WTC11 (cell line): ENCODE measurements around the gene EHMT1. TPM values are rescaled to one million over a fixed set of nuclear protein-coding genes. Genes with fewer than 3 reads are reported as not detected.
A peak's percentile ranks its signal among the peaks of the same experiment; 100 is the strongest.

Experiments
- ATAC-seq: fragments of 200-7000 bp; cut with Tn5 transposase; 2 replicates; pipeline ENCODE4 v1.10.0; 2021; ENCODE audit warnings: mild to moderate bottlenecking, moderate library complexity
- CTCF ChIA-PET: fragments of 300-600 bp; sonication (Branson Sonifier 250); formaldehyde crosslinking; loops from one replicate; lab custom pipeline; 2021; ENCODE audit warnings: antibody characterized with exemption; lab: Charles Lee
- POLR2A ChIA-PET: fragments of 350-600 bp; sonication (Branson Sonifier 250); formaldehyde crosslinking; loops from one replicate; lab custom pipeline; 2021; ENCODE audit warnings: antibody characterized with exemption; lab: Charles Lee
- DNase-seq: peaks from one replicate; pipeline ENCODE4 v3.0.0; 2021; ENCODE audit warnings: low spot score
- H3K27ac Mint-ChIP-seq: 2 replicates; pipeline ENCODE4 v1.8.0; 2021; ENCODE audit warnings: mixed read lengths
- H3K27me3 Mint-ChIP-seq: 2 replicates; pipeline ENCODE4 v1.8.0; 2021; ENCODE audit warnings: low read depth, mild to moderate bottlenecking, moderate library complexity, mixed read lengths
- H3K36me3 Mint-ChIP-seq: 2 replicates; pipeline ENCODE4 v1.8.0; 2021; ENCODE audit warnings: mixed read lengths
- H3K4me1 Mint-ChIP-seq: 2 replicates; pipeline ENCODE4 v1.8.0; 2022; ENCODE audit warnings: mixed read lengths
- H3K4me3 Mint-ChIP-seq: 2 replicates; pipeline ENCODE4 v1.8.0; 2021; ENCODE audit warnings: mild to moderate bottlenecking, moderate library complexity, mixed read lengths
- H3K9me3 Mint-ChIP-seq: 2 replicates; pipeline ENCODE4 v1.8.0; 2021; ENCODE audit warnings: mixed read lengths
- ATF2 ChIP-seq: sonication (generic); formaldehyde crosslinking; IDR thresholded peaks from 2 replicates; pipeline ENCODE4 v1.8.1; 2022; ENCODE audit warnings: low read depth, missing genetic modification reagents, borderline replicate concordance
- CBFB ChIP-seq: sonication (generic); formaldehyde crosslinking; IDR thresholded peaks from 2 replicates; pipeline ENCODE4 v1.8.1; 2022; ENCODE audit warnings: mild to moderate bottlenecking, low read depth, missing genetic modification reagents
- CREB1 ChIP-seq: sonication (generic); formaldehyde crosslinking; IDR thresholded peaks from 2 replicates; pipeline ENCODE4 v1.8.0; 2023; ENCODE audit warnings: mild to moderate bottlenecking, missing genetic modification reagents
- E2F4 ChIP-seq: sonication (generic); formaldehyde crosslinking; IDR thresholded peaks from 2 replicates; pipeline ENCODE4 v1.8.1; 2022; ENCODE audit warnings: low read depth, mild to moderate bottlenecking, moderate library complexity, missing genetic modification reagents, borderline replicate concordance
- ESRRA ChIP-seq: sonication (generic); formaldehyde crosslinking; IDR thresholded peaks from 2 replicates; pipeline ENCODE4 v1.8.1; 2022; ENCODE audit warnings: mild to moderate bottlenecking, missing genetic modification reagents, borderline replicate concordance
- ETV6 ChIP-seq: sonication (generic); formaldehyde crosslinking; IDR thresholded peaks from 2 replicates; pipeline ENCODE4 v1.8.1; 2022; ENCODE audit warnings: mild to moderate bottlenecking, missing genetic modification reagents
- FOXP1 ChIP-seq: sonication (generic); formaldehyde crosslinking; IDR thresholded peaks from 2 replicates; pipeline ENCODE4 v1.8.0; 2022; ENCODE audit warnings: missing genetic modification reagents, mild to moderate bottlenecking, moderate library complexity, borderline replicate concordance
- FOXP4 ChIP-seq: sonication (generic); formaldehyde crosslinking; IDR thresholded peaks from 2 replicates; pipeline ENCODE4 v1.8.0; 2022; ENCODE audit warnings: mild to moderate bottlenecking, missing genetic modification reagents
- MXD4 ChIP-seq: fragments of 250-450 bp; sonication (Bioruptor Pico); IDR thresholded peaks from 2 replicates; pipeline ENCODE4 v1.8.0; 2021; ENCODE audit warnings: mild to moderate bottlenecking, moderate library complexity, borderline replicate concordance
- NFE2L1 ChIP-seq: sonication (generic); formaldehyde crosslinking; IDR thresholded peaks from 2 replicates; pipeline ENCODE4 v1.8.1; 2023; ENCODE audit warnings: missing genetic modification reagents
- STAT6 ChIP-seq: sonication (generic); formaldehyde crosslinking; conservative IDR thresholded peaks from 2 replicates; pipeline ENCODE4 v1.8.1; 2023; ENCODE audit warnings: mild to moderate bottlenecking, low read depth, missing genetic modification reagents, moderate library complexity
- TCF7 ChIP-seq: sonication (generic); formaldehyde crosslinking; IDR thresholded peaks from 2 replicates; pipeline ENCODE4 v1.8.0; 2022; ENCODE audit warnings: mild to moderate bottlenecking, low read depth, missing genetic modification reagents, moderate library complexity
- USF2 ChIP-seq: sonication (generic); formaldehyde crosslinking; IDR thresholded peaks from 2 replicates; pipeline ENCODE4 v1.8.1; 2023; ENCODE audit warnings: mild to moderate bottlenecking, missing genetic modification reagents, moderate library complexity
- ZBTB43 ChIP-seq: sonication (generic); formaldehyde crosslinking; IDR thresholded peaks from 2 replicates; pipeline ENCODE4 v1.8.1; 2023; ENCODE audit warnings: mild to moderate bottlenecking, missing genetic modification reagents
- ZNF121 ChIP-seq: sonication (generic); formaldehyde crosslinking; IDR thresholded peaks from 2 replicates; pipeline ENCODE4 v1.8.0; 2023; ENCODE audit warnings: missing genetic modification reagents
- ZNF138 ChIP-seq: sonication (generic); formaldehyde crosslinking; conservative IDR thresholded peaks from 2 replicates; pipeline ENCODE4 v1.8.1; 2022; ENCODE audit warnings: mild to moderate bottlenecking, moderate library complexity, missing genetic modification reagents
- ZNF219 ChIP-seq: sonication (generic); formaldehyde crosslinking; IDR thresholded peaks from 2 replicates; pipeline ENCODE4 v1.8.0; 2023; ENCODE audit warnings: missing genetic modification reagents, mild to moderate bottlenecking, borderline replicate concordance
- ZNF317 ChIP-seq: sonication (generic); formaldehyde crosslinking; IDR thresholded peaks from 2 replicates; pipeline ENCODE4 v1.8.1; 2023; ENCODE audit warnings: low read depth, mild to moderate bottlenecking, moderate library complexity, missing genetic modification reagents, borderline replicate concordance
- ZNF396 ChIP-seq: fragments of 250-450 bp; sonication (Bioruptor Pico); IDR thresholded peaks from 2 replicates; pipeline ENCODE4 v1.8.0; 2021; ENCODE audit warnings: mild to moderate bottlenecking, moderate library complexity, borderline replicate concordance
- total RNA-seq: library from RNA; stranded (reverse); gene quantifications from 3 replicates; pipeline ENCODE4 v1.2.3, GENCODE V29; 2021

EHMT1 gene
- total RNA-seq, 1 experiment from 2014 or later: 170 TPM

GRCh38 chr9:137745541-137745991 lies 126.8 kb downstream of the EHMT1 start:
- Mint-ChIP-seq H3K27ac (0 out of 2 replicates have a peak overlapping the region, but pooled peaks have one; percentile 66), H3K4me1 (peaks cover 6% of the 10 kb centered on the region), H3K9me3 (no peaks in the 10 kb centered on the region), H3K27me3 (no peaks in the 10 kb centered on the region), H3K36me3 (peaks cover 33% of the 10 kb centered on the region), H3K4me3 (no peak overlapping the region)
- TF ChIP-seq NFE2L1 (CRISPR knock-in tag) (peak; percentile 77; the same call in 1 of the 2 replicates), ZNF219 (CRISPR knock-in tag) (no peak)
- CTCF ChIA-PET: interaction anchor here (0.9 to 1.8 kb wide), 3 partner anchors 27 to 73 kb away, joined by 3 to 4 read pairs (median 4); no protein-coding TSS in a partner anchor
- DNase-seq: no peak
- POLR2A ChIA-PET: no interaction called here
- ATAC-seq: peak; percentile 57

- POLR2A ChIA-PET: no interaction called here
- no peak for ATAC-seq
- Mint-ChIP-seq H3K27me3 (no peaks in the 10 kb centered on the region), H3K9me3 (no peaks in the 10 kb centered on the region), H3K27ac (no peak overlapping the region), H3K4me3 (no peak overlapping the region), H3K4me1 (peaks cover 6% of the 10 kb centered on the region), H3K36me3 (peaks cover 42% of the 10 kb centered on the region)
- CTCF ChIA-PET: no interaction called here
- no peak for TF ChIP-seq FOXP1 (CRISPR knock-in tag)
- TF ChIP-seq ZNF138 (CRISPR knock-in tag): no peak
- TF ChIP-seq STAT6 (CRISPR knock-in tag): no peak
- TF ChIP-seq CBFB (CRISPR knock-in tag): no peak
- no peak for TF ChIP-seq USF2 (CRISPR knock-in tag)
- TF ChIP-seq E2F4: no peak
- TF ChIP-seq ZNF121 (CRISPR knock-in tag): no peak
- TF ChIP-seq ZBTB43 (CRISPR knock-in tag): no peak
- TF ChIP-seq TCF7 (CRISPR knock-in tag): no peak
- no peak for TF ChIP-seq MXD4
- TF ChIP-seq ZNF396: no peak
- TF ChIP-seq ETV6: no peak
- no peak for TF ChIP-seq CREB1
- TF ChIP-seq ESRRA: no peak
- no peak for TF ChIP-seq ATF2 (CRISPR knock-in tag)
- no peak for TF ChIP-seq ZNF317
- TF ChIP-seq FOXP4 (CRISPR knock-in tag): no peak
- no peak for DNase-seq
Observed at GRCh38 chr9:137748311-137748710, 129.5 kb downstream of the EHMT1 start.
